HS-27A (cell line): Measurements from ENCODE around the gene MYH10.
A peak's percentile ranks its signal among the peaks of the same experiment; 100 is the strongest.

Experiments used
- DNase-seq: peaks from one replicate; pipeline ENCODE4 v3.0.0-alpha.2; 2012; ENCODE audit warnings: low read depth, missing footprints

MYH10 gene

GRCh38 chr17:8494506-8495111, 135.9 kb downstream of the MYH10 start:
- DNase-seq = no peak

- DNase-seq = no peak
These were observed 136.5 kb downstream of the MYH10 start for GRCh38 chr17:8494021-8494420.

- no peak for DNase-seq
These were observed 138.4 kb downstream of the MYH10 start for GRCh38 chr17:8492121-8492520.

GRCh38 chr17:8490256-8491023, 140.1 kb downstream of the MYH10 start:
- DNase-seq = no peak

GRCh38 chr17:8489841-8490240, 140.7 kb downstream of the MYH10 start:
- no peak for DNase-seq

- DNase-seq = peak; percentile 39
These were observed 141.6 kb downstream of the MYH10 start for GRCh38 chr17:8488901-8489300.

GRCh38 chr17:8488491-8488890, 142.0 kb downstream of the MYH10 start:
- no peak for DNase-seq

GRCh38 chr17:8487743-8488142, 142.8 kb downstream of the MYH10 start:
- no peak for DNase-seq

- DNase-seq = no peak
These were observed 143.3 kb downstream of the MYH10 start for GRCh38 chr17:8487130-8487645.

- no peak for DNase-seq
These were observed 145.0 kb downstream of the MYH10 start for GRCh38 chr17:8485491-8485890.

GRCh38 chr17:8484465-8484864, 146.1 kb downstream of the MYH10 start:
- DNase-seq = no peak

GRCh38 chr17:8482546-8482945, 148.0 kb downstream of the MYH10 start:
- no peak for DNase-seq

- DNase-seq = no peak
These were observed 148.8 kb downstream of the MYH10 start for GRCh38 chr17:8481703-8482102.

- DNase-seq = no peak
These were observed 149.4 kb downstream of the MYH10 start for GRCh38 chr17:8481089-8481488.

- DNase-seq = no peak
These were observed 150.2 kb downstream of the MYH10 start for GRCh38 chr17:8480011-8480976.

- DNase-seq = no peak
These were observed 151.0 kb downstream of the MYH10 start for GRCh38 chr17:8479431-8479947.

- no peak for DNase-seq
These were observed 152.6 kb downstream of the MYH10 start for GRCh38 chr17:8477715-8478441.

- no peak for DNase-seq
These were observed 153.4 kb downstream of the MYH10 start for GRCh38 chr17:8477171-8477570.

- DNase-seq = no peak
These were observed 153.8 kb downstream of the MYH10 start for GRCh38 chr17:8476741-8477140.

- no peak for DNase-seq
These were observed 154.7 kb downstream of the MYH10 start for GRCh38 chr17:8475781-8476180.

- DNase-seq = no peak
These were observed 155.3 kb downstream of the MYH10 start for GRCh38 chr17:8475227-8475626.
